Kidney tubule cell (primary cell): ENCODE results near the gene SLX9.

Experiments
- DNase-seq: peaks from one replicate; pipeline ENCODE4 v3.0.0-alpha.2; 2018; ENCODE audit warnings: low spot score

SLX9 gene

GRCh38 chr21:44991538-44992483 lies 52.0 kb downstream of the SLX9 start:
- DNase-seq = no peak

GRCh38 chr21:44992608-44993031 lies 52.8 kb downstream of the SLX9 start:
- no peak for DNase-seq

GRCh38 chr21:44993321-44994046 lies 53.7 kb downstream of the SLX9 start:
- no peak for DNase-seq

GRCh38 chr21:44994047-44994694 lies 54.3 kb downstream of the SLX9 start:
- DNase-seq = no peak

GRCh38 chr21:44994695-44995342 lies 55.0 kb downstream of the SLX9 start:
- DNase-seq = no peak

GRCh38 chr21:44995343-44995941 lies 55.6 kb downstream of the SLX9 start:
- DNase-seq = no peak

- no peak for DNase-seq
These were observed 56.3 kb downstream of the SLX9 start for GRCh38 chr21:44996096-44996495.

- no peak for DNase-seq
These were observed 56.7 kb downstream of the SLX9 start for GRCh38 chr21:44996501-44996921.

- DNase-seq = no peak
These were observed 57.4 kb downstream of the SLX9 start for GRCh38 chr21:44996983-44997936.

- no peak for DNase-seq
These were observed 58.3 kb downstream of the SLX9 start for GRCh38 chr21:44998086-44998620.

- no peak for DNase-seq
These were observed 59.0 kb downstream of the SLX9 start for GRCh38 chr21:44998621-44999427.

- DNase-seq = no peak
These were observed 59.7 kb downstream of the SLX9 start for GRCh38 chr21:44999428-44999971.

- DNase-seq = no peak
These were observed 60.3 kb downstream of the SLX9 start for GRCh38 chr21:44999972-45000636.

- DNase-seq = no peak
These were observed 60.9 kb downstream of the SLX9 start for GRCh38 chr21:45000637-45001133.

- peak; percentile 73 for DNase-seq
These were observed 61.6 kb downstream of the SLX9 start for GRCh38 chr21:45001134-45002095.

- DNase-seq = no peak
These were observed 62.8 kb downstream of the SLX9 start for GRCh38 chr21:45002381-45003204.
